ENCODE data around the gene IL25. TPM values are rescaled to one million over a fixed set of nuclear protein-coding genes. Genes with fewer than 3 reads are reported as not detected.

The IL25 gene
- total RNA-seq, 1 experiment from 2014 or later = not detected

DNA sequence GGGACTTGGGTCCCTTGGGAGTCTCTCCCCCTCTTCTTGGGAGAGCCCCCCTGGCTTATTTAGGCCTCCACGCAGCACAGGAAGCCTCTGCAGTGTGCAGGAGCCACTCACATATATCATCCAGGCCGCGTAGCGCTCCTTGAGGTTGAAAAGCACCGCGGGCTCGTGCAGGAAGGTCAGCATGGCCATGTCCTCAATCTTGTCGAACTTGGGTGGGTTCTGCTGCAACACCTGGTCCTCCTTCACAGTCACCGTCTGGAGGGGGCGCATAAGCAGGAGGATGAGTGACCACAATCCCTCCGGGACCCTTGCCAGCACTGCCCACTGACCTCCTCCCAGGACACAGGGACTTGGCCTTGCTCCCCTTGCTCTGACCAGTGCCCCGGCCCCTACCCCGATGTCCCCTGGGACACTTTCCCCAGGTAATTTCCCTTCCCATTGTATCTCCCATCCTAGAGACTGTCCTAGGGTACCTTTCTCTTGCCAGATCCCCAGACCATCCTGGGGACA lies 33.0 kb downstream of the IL25 start:
- Histone ChIP-seq H3K4me3 (ENCODE audit: low read depth, low read length) (no peak overlapping the region), H3K4me1 (no peaks in the 10 kb centered on the region), H3K36me3 (ENCODE audit: control insufficient read depth, insufficient read depth, low read length) (no peaks in the 10 kb centered on the region), H3K27me3 (replicated peaks; ENCODE audit: control insufficient read depth, insufficient read depth, low read length) (no peaks in the 10 kb centered on the region; the same call in 1 of the 2 replicates), H3K9me3 (no peaks in the 10 kb centered on the region)
- TF ChIP-seq, protein P1, sequence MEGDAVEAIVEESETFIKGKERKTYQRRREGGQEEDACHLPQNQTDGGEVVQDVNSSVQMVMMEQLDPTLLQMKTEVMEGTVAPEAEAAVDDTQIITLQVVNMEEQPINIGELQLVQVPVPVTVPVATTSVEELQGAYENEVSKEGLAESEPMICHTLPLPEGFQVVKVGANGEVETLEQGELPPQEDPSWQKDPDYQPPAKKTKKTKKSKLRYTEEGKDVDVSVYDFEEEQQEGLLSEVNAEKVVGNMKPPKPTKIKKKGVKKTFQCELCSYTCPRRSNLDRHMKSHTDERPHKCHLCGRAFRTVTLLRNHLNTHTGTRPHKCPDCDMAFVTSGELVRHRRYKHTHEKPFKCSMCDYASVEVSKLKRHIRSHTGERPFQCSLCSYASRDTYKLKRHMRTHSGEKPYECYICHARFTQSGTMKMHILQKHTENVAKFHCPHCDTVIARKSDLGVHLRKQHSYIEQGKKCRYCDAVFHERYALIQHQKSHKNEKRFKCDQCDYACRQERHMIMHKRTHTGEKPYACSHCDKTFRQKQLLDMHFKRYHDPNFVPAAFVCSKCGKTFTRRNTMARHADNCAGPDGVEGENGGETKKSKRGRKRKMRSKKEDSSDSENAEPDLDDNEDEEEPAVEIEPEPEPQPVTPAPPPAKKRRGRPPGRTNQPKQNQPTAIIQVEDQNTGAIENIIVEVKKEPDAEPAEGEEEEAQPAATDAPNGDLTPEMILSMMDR (IDR thresholded peaks at IDR 0.05; ENCODE audit: insufficient read depth in 1 of 2, low read depth in 1 of 2, low read length in 1 of 2, severe bottlenecking in 1 of 2, unreplicated experiment in 1 of 2) = no peak
- no peak overlapping the region for H3K27ac Mint-ChIP-seq (ENCODE audit: unreplicated experiment)
- H3K4me1 Mint-ChIP-seq (ENCODE audit: low read depth, unreplicated experiment) = no peaks in the 10 kb centered on the region
- H3K4me3 Mint-ChIP-seq (ENCODE audit: unreplicated experiment) = no peak overlapping the region
- H3K9me3 Mint-ChIP-seq (ENCODE audit: unreplicated experiment) = no peaks in the 10 kb centered on the region
- peaks cover 28% of the 10 kb centered on the region for H3K27me3 Mint-ChIP-seq (ENCODE audit: insufficient read depth, unreplicated experiment)
- H3K36me3 Mint-ChIP-seq (ENCODE audit: insufficient read depth, unreplicated experiment) = no peaks in the 10 kb centered on the region
- no peak for DNase-seq
- intact Hi-C loops (cut with micrococcal nuclease; ENCODE audit: unreplicated experiment) = no loop called here
- no TSS peak for BruUV-seq (replicated peaks)
- CTCF ChIA-PET = no interaction called here
- POLR2A ChIA-PET = no interaction called here

DNA sequence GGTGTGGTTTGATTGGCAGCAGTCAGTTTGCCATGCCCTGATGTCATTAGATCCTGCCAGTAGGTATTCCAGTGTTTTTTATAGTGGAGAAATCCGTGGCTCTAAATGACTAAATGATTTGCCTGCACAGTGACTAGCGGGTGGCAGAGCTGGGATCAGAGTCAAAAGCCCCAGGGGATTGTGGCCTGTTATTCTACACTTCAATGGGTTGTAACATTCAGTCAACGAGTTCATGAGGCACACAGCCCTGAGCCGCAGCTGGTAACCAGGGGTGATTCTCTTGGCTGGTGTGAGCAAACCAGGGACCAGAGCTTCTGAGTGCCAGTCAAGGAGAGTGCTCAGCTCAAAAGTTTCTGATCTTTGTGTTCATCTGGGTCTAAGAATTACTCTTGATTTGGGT lies 33.6 kb downstream of the IL25 start:
- POLR2A ChIA-PET = no interaction called here
- no peaks in the 10 kb centered on the region for H3K9me3 Mint-ChIP-seq (ENCODE audit: unreplicated experiment)

DNA sequence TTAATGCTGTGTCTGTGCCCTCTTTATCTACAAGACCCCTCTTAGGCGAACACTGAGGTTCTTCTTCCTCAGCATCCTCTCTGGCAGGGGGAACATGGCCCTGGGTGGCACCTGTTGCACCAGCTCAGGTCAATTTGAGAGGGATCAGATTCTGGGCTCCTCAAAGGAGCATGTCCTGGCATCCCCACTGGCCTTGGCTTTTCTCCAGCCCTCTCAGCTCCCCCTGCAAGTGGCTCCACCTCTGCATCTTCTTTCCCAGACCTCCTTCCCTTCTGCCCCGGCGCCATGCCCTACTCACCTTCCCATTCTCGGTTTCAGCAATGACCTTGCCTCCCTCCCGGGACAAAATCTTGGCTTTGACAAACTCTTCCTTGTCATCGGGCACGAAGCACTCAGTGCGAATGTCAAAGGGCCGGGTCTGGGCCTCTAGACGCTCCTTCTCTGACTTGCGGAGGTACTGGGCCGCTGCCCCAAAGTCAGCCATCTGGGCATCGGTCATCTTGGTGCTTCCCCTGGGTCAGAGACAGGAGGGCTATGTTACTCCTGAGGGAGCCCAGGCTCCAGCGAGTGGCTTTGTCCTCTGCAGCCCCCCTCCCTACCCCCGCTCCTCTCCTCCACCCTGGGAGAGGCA lies 34.2 kb downstream of the IL25 start:
- Histone ChIP-seq H3K4me1 (no peaks in the 10 kb centered on the region), H3K36me3 (ENCODE audit: control insufficient read depth, insufficient read depth, low read length) (no peaks in the 10 kb centered on the region), H3K4me3 (ENCODE audit: low read depth, low read length) (no peak overlapping the region), H3K27me3 (replicated peaks; ENCODE audit: control insufficient read depth, insufficient read depth, low read length) (no peaks in the 10 kb centered on the region; the same call in 1 of the 2 replicates), H3K9me3 (no peaks in the 10 kb centered on the region)
- H3K36me3 Mint-ChIP-seq (ENCODE audit: insufficient read depth, unreplicated experiment) = no peaks in the 10 kb centered on the region
- POLR2A ChIA-PET = no interaction called here
- H3K4me3 Mint-ChIP-seq (ENCODE audit: unreplicated experiment) = no peak overlapping the region
- peaks cover 28% of the 10 kb centered on the region for H3K27me3 Mint-ChIP-seq (ENCODE audit: insufficient read depth, unreplicated experiment)
- DNase-seq = no peak
- no peaks in the 10 kb centered on the region for H3K9me3 Mint-ChIP-seq (ENCODE audit: unreplicated experiment)
- CTCF ChIA-PET = interaction anchor here (0.6 kb wide), 1 partner anchor 121 kb away, joined by 5 read pairs; no protein-coding TSS in a partner anchor
- TF ChIP-seq, protein P1 (IDR thresholded peaks at IDR 0.05; ENCODE audit: insufficient read depth in 1 of 2, low read depth in 1 of 2, low read length in 1 of 2, severe bottlenecking in 1 of 2, unreplicated experiment in 1 of 2) = no peak
- BruUV-seq (replicated peaks) = no TSS peak
- intact Hi-C loops (cut with micrococcal nuclease; ENCODE audit: unreplicated experiment) = no loop called here
- no peaks in the 10 kb centered on the region for H3K4me1 Mint-ChIP-seq (ENCODE audit: low read depth, unreplicated experiment)
- no peak overlapping the region for H3K27ac Mint-ChIP-seq (ENCODE audit: unreplicated experiment)

More for the DNA sequence above, 33.6 kb downstream of the IL25 start:
- TF ChIP-seq, protein P1 (IDR thresholded peaks at IDR 0.05; ENCODE audit: insufficient read depth in 1 of 2, low read depth in 1 of 2, low read length in 1 of 2, severe bottlenecking in 1 of 2, unreplicated experiment in 1 of 2) = no peak
- Histone ChIP-seq H3K9me3 (no peaks in the 10 kb centered on the region), H3K4me1 (no peaks in the 10 kb centered on the region), H3K36me3 (ENCODE audit: control insufficient read depth, insufficient read depth, low read length) (no peaks in the 10 kb centered on the region), H3K27me3 (replicated peaks; ENCODE audit: control insufficient read depth, insufficient read depth, low read length) (no peaks in the 10 kb centered on the region; the same call in 1 of the 2 replicates), H3K4me3 (ENCODE audit: low read depth, low read length) (no peak overlapping the region)
- Mint-ChIP-seq H3K36me3 (ENCODE audit: insufficient read depth, unreplicated experiment) (no peaks in the 10 kb centered on the region), H3K27ac (ENCODE audit: unreplicated experiment) (no peak overlapping the region), H3K4me1 (ENCODE audit: low read depth, unreplicated experiment) (no peaks in the 10 kb centered on the region), H3K27me3 (ENCODE audit: insufficient read depth, unreplicated experiment) (peaks cover 28% of the 10 kb centered on the region), H3K4me3 (ENCODE audit: unreplicated experiment) (no peak overlapping the region)
- no TSS peak for BruUV-seq (replicated peaks)
- intact Hi-C loops (cut with micrococcal nuclease; ENCODE audit: unreplicated experiment) = no loop called here
- DNase-seq = no peak
- CTCF ChIA-PET = interaction anchor here (0.6 kb wide), 1 partner anchor 121 kb away, joined by 5 read pairs; no protein-coding TSS in a partner anchor

Data from Caco-2 (cell line).